Mesenchymal stem cell (in vitro differentiated cells and primary cell): ENCODE data around the gene BEND5.

Experiments used
- DNase-seq: peaks from one replicate; pipeline ENCODE4 v3.0.0-alpha.2; 2013
- H2AFZ ChIP-seq: one replicate; pipeline ENCODE4 v1.6.1; 2013; ENCODE audit warnings: low read depth, mild to moderate bottlenecking, control low read depth, inconsistent platforms, low read length, moderate library complexity
- H2AK5ac ChIP-seq: 2 replicates; pipeline ENCODE4 v1.6.1; 2013; ENCODE audit warnings: low read length, moderate library complexity, mild to moderate bottlenecking, inconsistent platforms; ENCODE audit not compliant: severe bottlenecking
- H2BK120ac ChIP-seq: one replicate; pipeline ENCODE4 v1.6.1; 2013; ENCODE audit warnings: low read depth, mild to moderate bottlenecking, inconsistent platforms, low read length, moderate library complexity
- H2BK12ac ChIP-seq, 2 experiments: one replicate each; pipeline ENCODE4 v1.6.1; 2013; ENCODE audit warnings: inconsistent platforms in 2 of 2, low read length in 2 of 2, mild to moderate bottlenecking in 2 of 2, moderate library complexity in 2 of 2, control low read depth in 1 of 2
- H2BK15ac ChIP-seq: one replicate; pipeline ENCODE4 v1.6.1; 2013; ENCODE audit warnings: mild to moderate bottlenecking, low read depth, inconsistent platforms; ENCODE audit not compliant: poor library complexity, severe bottlenecking
- H2BK5ac ChIP-seq: 2 replicates; pipeline ENCODE4 v1.6.1; 2013; ENCODE audit warnings: low read depth, mild to moderate bottlenecking, low read length, control low read depth, inconsistent platforms; ENCODE audit not compliant: poor library complexity, severe bottlenecking
- H3K14ac ChIP-seq, 2 experiments: one replicate each; pipeline ENCODE4 v1.6.1; 2013; ENCODE audit warnings: inconsistent platforms in 2 of 2, low read length in 2 of 2, control low read depth in 1 of 2, mild to moderate bottlenecking in 1 of 2, moderate library complexity in 1 of 2
- H3K18ac ChIP-seq, 2 experiments: one replicate each; pipeline ENCODE4 v1.6.1; 2013; ENCODE audit warnings: inconsistent platforms in 2 of 2, low read length in 2 of 2, control low read depth in 1 of 2, low read depth in 1 of 2, mild to moderate bottlenecking in 1 of 2
- H3K23ac ChIP-seq, 2 experiments: one replicate each; pipeline ENCODE4 v1.6.1; 2013; ENCODE audit warnings: inconsistent platforms in 2 of 2, low read length in 2 of 2, mild to moderate bottlenecking in 2 of 2, moderate library complexity in 2 of 2, control low read depth in 1 of 2
- H3K27ac ChIP-seq: 2 replicates; pipeline ENCODE4 v1.5.1; 2013; ENCODE audit warnings: mild to moderate bottlenecking, moderate library complexity, low read length, control low read depth, inconsistent platforms; ENCODE audit not compliant: poor library complexity, severe bottlenecking
- H3K27me3 ChIP-seq, 2 experiments: 2 replicates each; pipeline versions ENCODE4 v1.6.1 to v1.7.0; 2013; ENCODE audit warnings: low read length in 2 of 2, mild to moderate bottlenecking in 2 of 2, moderate library complexity in 2 of 2, control low read depth in 1 of 2, inconsistent platforms in 1 of 2; ENCODE audit not compliant: control insufficient read depth in 1 of 2, insufficient read depth in 1 of 2
- H3K36me3 ChIP-seq, 2 experiments: 2 replicates each; pipeline versions ENCODE4 v1.6.1 to v1.7.0; 2013; ENCODE audit warnings: low read length in 2 of 2, control low read depth in 1 of 2, inconsistent platforms in 1 of 2, low read depth in 1 of 2, mild to moderate bottlenecking in 1 of 2; ENCODE audit not compliant: insufficient read depth in 2 of 2, control insufficient read depth in 1 of 2
- H3K4ac ChIP-seq, 2 experiments: one replicate each; pipeline ENCODE4 v1.6.1; 2013; ENCODE audit warnings: inconsistent platforms in 2 of 2, low read length in 2 of 2, mild to moderate bottlenecking in 2 of 2, moderate library complexity in 2 of 2, control low read depth in 1 of 2, low read depth in 1 of 2
- H3K4me1 ChIP-seq: 2 replicates; pipeline ENCODE4 v1.6.1; 2013; ENCODE audit warnings: low read depth, low read length, control low read depth; ENCODE audit not compliant: control insufficient read depth, insufficient read depth
- H3K4me2 ChIP-seq: 2 replicates; pipeline ENCODE4 v1.6.1; 2013; ENCODE audit warnings: low read length, mild to moderate bottlenecking, inconsistent platforms; ENCODE audit not compliant: poor library complexity, severe bottlenecking
- H3K4me3 ChIP-seq, 2 experiments: 2 replicates each; pipeline versions ENCODE4 v1.5.1 to v1.7.0; 2013; ENCODE audit warnings: low read length in 2 of 2, mild to moderate bottlenecking in 2 of 2, control low read depth in 1 of 2, low read depth in 1 of 2; ENCODE audit not compliant: insufficient read depth in 1 of 2
- H3K79me1 ChIP-seq: replicated peaks from 2 replicates; pipeline ENCODE4 v1.6.1; 2013; ENCODE audit warnings: mild to moderate bottlenecking, control low read depth, low read length, inconsistent platforms; ENCODE audit not compliant: poor library complexity, severe bottlenecking
- H3K9ac ChIP-seq: 2 replicates; pipeline ENCODE4 v1.7.0; 2013; ENCODE audit warnings: mild to moderate bottlenecking, low read length, moderate library complexity
- H3K9me3 ChIP-seq: 2 replicates; pipeline ENCODE4 v1.7.0; 2013; ENCODE audit warnings: mild to moderate bottlenecking, low read length; ENCODE audit not compliant: control insufficient read depth
- H4K8ac ChIP-seq: one replicate; pipeline ENCODE4 v1.6.1; 2013; ENCODE audit warnings: inconsistent platforms, mild to moderate bottlenecking, low read length, moderate library complexity
- H4K91ac ChIP-seq: one replicate; pipeline ENCODE4 v1.6.1; 2013; ENCODE audit warnings: mild to moderate bottlenecking, low read length, inconsistent platforms
- WGBS: methylation state at CpG from one replicate; pipeline ENCODE4 v1.1.7; 2013; ENCODE audit warnings: mixed read lengths; 5-methylcytosine and 5-hydroxymethylcytosine counted together

The BEND5 gene

DNA sequence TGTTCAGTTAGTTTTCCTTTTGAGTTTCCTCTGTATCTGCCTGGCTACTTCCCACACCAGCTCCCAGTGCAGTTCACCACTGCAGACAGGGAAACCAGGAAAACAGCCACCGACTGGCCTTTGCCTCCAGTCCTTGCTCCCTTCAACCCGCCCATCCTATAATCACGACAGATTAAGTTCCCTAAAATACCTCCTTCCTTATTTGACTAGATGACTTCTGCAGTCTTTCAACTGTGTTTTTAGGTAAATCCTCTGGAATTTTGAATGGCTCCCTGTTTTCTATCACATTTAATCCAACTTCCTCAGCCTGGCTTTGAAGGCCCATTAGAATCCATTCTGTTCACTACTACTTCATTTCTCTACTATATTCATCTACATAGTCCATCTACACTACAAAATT lies 37.6 kb downstream of the BEND5 start:
- Histone ChIP-seq H2AFZ (no peak overlapping the region), H3K79me1 (peaks cover 1% of the 10 kb centered on the region), H4K91ac (no peak overlapping the region), H3K18ac (no peak overlapping the region), H2BK5ac (no peak overlapping the region), H3K27me3 (no peaks in the 10 kb centered on the region), H2BK12ac (no peak overlapping the region), H3K9ac (no peak overlapping the region), H3K27ac (no peak overlapping the region), H3K9me3 (no peaks in the 10 kb centered on the region), H3K23ac (no peak overlapping the region), H3K14ac (no peak overlapping the region), H3K4ac (no peak overlapping the region), H3K4me1 (peaks cover 3% of the 10 kb centered on the region), H3K4me3 (no peak overlapping the region), H3K4me2 (no peak overlapping the region), H2AK5ac (no peak overlapping the region), H4K8ac (no peak overlapping the region), H2BK15ac (no peak overlapping the region), H2BK120ac (no peak overlapping the region), H3K36me3 (peaks cover 3 to 10% of the 10 kb centered on the region in 2 experiments)
- WGBS, result 73% methylated on average over 3 of the region's 3 CpGs
- no peak for DNase-seq

DNA sequence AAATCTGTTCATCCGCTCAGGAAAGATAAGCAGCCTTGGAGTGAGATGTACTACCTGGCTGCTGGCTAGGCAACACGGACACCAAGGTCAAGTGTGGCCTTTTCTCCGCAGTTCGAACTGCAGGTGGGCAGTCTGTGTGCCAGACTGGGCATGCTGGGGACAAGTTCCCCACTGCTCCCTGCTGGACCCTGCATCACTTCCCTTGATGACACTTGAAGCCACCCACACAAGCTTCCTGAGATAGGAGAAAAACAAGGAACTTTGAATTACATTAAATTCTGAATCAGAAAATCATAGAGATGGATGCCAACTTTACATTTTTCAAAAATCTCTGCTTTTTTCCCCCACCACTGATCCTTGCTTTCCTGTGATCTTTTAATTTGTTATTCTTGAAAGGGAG lies 38.3 kb downstream of the BEND5 start:
- Histone ChIP-seq H3K27ac (no peak overlapping the region), H3K9me3 (no peaks in the 10 kb centered on the region), H2BK15ac (no peak overlapping the region), H3K4ac (no peak overlapping the region), H3K9ac (no peak overlapping the region), H2AFZ (no peak overlapping the region), H3K18ac (no peak overlapping the region), H3K27me3 (no peaks in the 10 kb centered on the region), H3K79me1 (peaks cover 1% of the 10 kb centered on the region), H3K4me2 (no peak overlapping the region), H3K4me1 (peaks cover 3% of the 10 kb centered on the region), H3K14ac (no peak overlapping the region), H2BK12ac (no peak overlapping the region), H2BK120ac (no peak overlapping the region), H2BK5ac (no peak overlapping the region), H4K8ac (no peak overlapping the region), H3K4me3 (no peak overlapping the region), H3K23ac (no peak overlapping the region), H2AK5ac (no peak overlapping the region), H3K36me3 (peaks cover 3 to 14% of the 10 kb centered on the region in 2 experiments), H4K91ac (no peak overlapping the region)
- DNase-seq, result no peak
- 89% methylated on average over 4 of the region's 4 CpGs for WGBS

DNA sequence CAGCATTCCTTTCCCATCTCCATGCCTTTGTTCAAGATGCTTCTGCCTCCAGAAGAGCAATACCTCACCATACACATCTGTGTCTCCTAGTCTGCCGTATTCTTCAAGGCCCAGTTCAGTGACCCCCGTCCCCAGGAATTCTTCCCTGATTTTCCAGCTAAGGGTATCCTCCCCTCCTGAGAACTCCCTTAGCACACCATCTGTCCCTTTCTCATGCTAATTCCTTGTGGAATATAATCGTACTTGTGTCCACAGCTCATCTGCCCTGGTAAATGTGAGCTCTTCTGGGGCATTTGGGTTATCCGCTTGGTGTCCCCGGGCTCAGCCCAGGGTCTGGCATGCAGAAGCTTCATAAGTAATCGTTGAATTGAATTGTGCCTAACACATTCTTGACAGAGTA lies 40.9 kb downstream of the BEND5 start:
- H4K91ac ChIP-seq, result no peak overlapping the region
- H3K14ac ChIP-seq, result no peak overlapping the region
- H3K27ac ChIP-seq, result no peak overlapping the region
- no peaks in the 10 kb centered on the region for H3K4me1 ChIP-seq
- no peak overlapping the region for H2BK5ac ChIP-seq
- H3K36me3 ChIP-seq, result peaks cover 3 to 14% of the 10 kb centered on the region in 2 experiments
- no peak overlapping the region for H2AFZ ChIP-seq
- H3K4ac ChIP-seq, result no peak overlapping the region
- H2BK120ac ChIP-seq, result no peak overlapping the region
- H3K9me3 ChIP-seq, result no peaks in the 10 kb centered on the region
- H2AK5ac ChIP-seq, result no peak overlapping the region
- H2BK12ac ChIP-seq, result no peak overlapping the region
- 83% methylated on average over 6 of the region's 6 CpGs for WGBS
- H3K9ac ChIP-seq, result no peak overlapping the region
- H3K4me2 ChIP-seq, result no peak overlapping the region
- H3K27me3 ChIP-seq, result no peaks in the 10 kb centered on the region
- H3K79me1 ChIP-seq, result peaks cover 1% of the 10 kb centered on the region
- DNase-seq, result no peak
- no peak overlapping the region for H3K4me3 ChIP-seq
- H2BK15ac ChIP-seq, result no peak overlapping the region
- no peak overlapping the region for H3K18ac ChIP-seq
- H3K23ac ChIP-seq, result no peak overlapping the region
- no peak overlapping the region for H4K8ac ChIP-seq

DNA sequence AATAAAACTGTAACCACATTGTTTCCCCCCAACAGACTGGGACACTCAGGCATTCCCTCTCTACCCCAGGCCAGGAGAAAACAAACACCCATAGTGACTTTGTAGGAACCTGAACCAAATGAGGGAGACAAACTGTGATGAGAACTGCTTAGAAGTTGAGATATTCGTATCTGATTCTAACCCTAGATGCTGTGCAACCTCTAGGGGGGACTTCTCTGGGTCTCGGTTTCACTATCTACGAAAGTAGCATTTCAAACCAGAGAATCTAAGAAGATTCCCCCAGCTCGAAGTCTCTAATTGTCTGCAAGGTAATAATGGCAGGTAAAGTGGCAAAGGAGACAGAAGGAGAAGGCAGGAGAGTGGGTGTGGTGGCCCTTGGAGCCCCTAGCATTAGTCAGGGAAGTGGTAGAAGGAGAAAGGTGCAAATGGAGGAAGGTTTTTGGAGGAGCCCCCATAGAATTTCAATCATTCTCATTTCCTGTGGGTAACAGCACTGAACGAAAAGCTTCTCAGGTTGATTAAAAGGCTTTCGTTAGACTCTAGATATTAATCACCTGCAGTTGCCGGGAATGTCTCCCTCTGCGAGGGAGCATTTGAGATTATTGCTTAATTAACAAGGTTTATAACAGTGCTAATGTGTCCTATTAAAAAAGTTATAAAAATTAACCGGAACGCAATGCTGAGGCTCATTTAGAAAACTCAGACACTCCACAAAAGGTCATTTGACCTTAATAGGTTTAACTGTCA lies 46.4 kb downstream of the BEND5 start:
- Histone ChIP-seq H3K9me3 (no peaks in the 10 kb centered on the region), H4K91ac (no peak overlapping the region), H3K27ac (no peak overlapping the region), H2BK12ac (no peak overlapping the region), H3K4me1 (peaks cover 1% of the 10 kb centered on the region), H3K27me3 (no peaks in the 10 kb centered on the region), H4K8ac (no peak overlapping the region), H2AK5ac (no peak overlapping the region), H3K36me3 (peaks cover 0 to 11% of the 10 kb centered on the region in 2 experiments), H3K18ac (no peak overlapping the region), H3K4me2 (no peak overlapping the region), H2BK15ac (no peak overlapping the region), H2BK5ac (no peak overlapping the region), H2AFZ (no peak overlapping the region), H3K4me3 (no peak overlapping the region), H3K4ac (no peak overlapping the region), H3K79me1 (no peaks in the 10 kb centered on the region), H2BK120ac (no peak overlapping the region), H3K23ac (no peak overlapping the region), H3K9ac (no peak overlapping the region), H3K14ac (no peak overlapping the region)
- no peak for DNase-seq
- 76% methylated on average over 9 of the region's 10 CpGs for WGBS
